WTC11 (cell line): ENCODE data around the gene FBXL16.
"Not testable (repeated sequence)": the region's sequence is repeated elsewhere in the genome, so short reads cannot be mapped to it uniquely, and the experiment has no call there.

Source experiments
- AFF4 ChIP-seq: sonication (generic); formaldehyde crosslinking; IDR thresholded peaks from 2 replicates; pipeline ENCODE4 v1.8.1; 2023; ENCODE audit warnings: mild to moderate bottlenecking, missing genetic modification reagents, borderline replicate concordance
- ATF3 ChIP-seq: sonication (generic); formaldehyde crosslinking; conservative IDR thresholded peaks from 2 replicates; pipeline ENCODE4 v1.8.1; 2022; ENCODE audit warnings: mild to moderate bottlenecking, missing genetic modification reagents
- CREB1 ChIP-seq: sonication (generic); formaldehyde crosslinking; IDR thresholded peaks from 2 replicates; pipeline ENCODE4 v1.8.0; 2023; ENCODE audit warnings: mild to moderate bottlenecking, missing genetic modification reagents
- CTCF ChIP-seq: fragments of 200-600 bp; IDR thresholded peaks from 2 replicates; pipeline ENCODE4 v1.8.0; 2022; ENCODE audit warnings: antibody characterized with exemption
- ETV6 ChIP-seq: sonication (generic); formaldehyde crosslinking; IDR thresholded peaks from 2 replicates; pipeline ENCODE4 v1.8.1; 2022; ENCODE audit warnings: mild to moderate bottlenecking, missing genetic modification reagents
- HMGXB4 ChIP-seq: sonication (generic); formaldehyde crosslinking; IDR thresholded peaks from 2 replicates; pipeline ENCODE4 v1.8.1; 2023; ENCODE audit warnings: mild to moderate bottlenecking, moderate library complexity, missing genetic modification reagents
- MYBL2 ChIP-seq: sonication (generic); formaldehyde crosslinking; IDR thresholded peaks from 2 replicates; pipeline ENCODE4 v1.8.1; 2023; ENCODE audit warnings: mild to moderate bottlenecking, moderate library complexity, missing genetic modification reagents
- SMAD3 ChIP-seq: sonication (generic); formaldehyde crosslinking; IDR thresholded peaks from 2 replicates; pipeline ENCODE4 v1.8.0; 2022; ENCODE audit warnings: missing genetic modification reagents, mild to moderate bottlenecking, borderline replicate concordance
- SP1 ChIP-seq: sonication (generic); formaldehyde crosslinking; conservative IDR thresholded peaks from 2 replicates; pipeline ENCODE4 v1.8.1; 2022; ENCODE audit warnings: missing genetic modification reagents
- TEAD4 ChIP-seq: sonication (generic); formaldehyde crosslinking; IDR thresholded peaks from 2 replicates; pipeline ENCODE4 v1.8.0; 2022; ENCODE audit warnings: mild to moderate bottlenecking, missing genetic modification reagents
- ZNF232 ChIP-seq: sonication (generic); formaldehyde crosslinking; IDR thresholded peaks from 2 replicates; pipeline ENCODE4 v1.8.0; 2022; ENCODE audit warnings: mild to moderate bottlenecking, missing genetic modification reagents
- TF ChIP-seq, protein P1 (sequence below): sonication (generic); formaldehyde crosslinking; IDR thresholded peaks from 2 replicates; pipeline ENCODE4 v1.8.1; 2022; ENCODE audit warnings: mild to moderate bottlenecking, moderate library complexity, missing genetic modification reagents
- TF ChIP-seq, protein P2 (sequence below): fragments of 250-450 bp; sonication (Bioruptor Pico); IDR thresholded peaks from 2 replicates; pipeline ENCODE4 v1.9.0; 2021; ENCODE audit warnings: moderate library complexity, mild to moderate bottlenecking, inconsistent platforms, borderline replicate concordance

GRCh38 chr16:691242-691641 is 14.4 kb downstream of the FBXL16 start:
- not testable (repeated sequence) for TF ChIP-seq CTCF; AFF4; ETV6; TEAD4; ZNF232 (CRISPR knock-in tag); SMAD3; MYBL2 (CRISPR knock-in tag); SP1 (CRISPR knock-in tag); CREB1 (CRISPR knock-in tag); HMGXB4 (CRISPR knock-in tag); ATF3 (CRISPR knock-in tag)
- TF ChIP-seq, protein P1, sequence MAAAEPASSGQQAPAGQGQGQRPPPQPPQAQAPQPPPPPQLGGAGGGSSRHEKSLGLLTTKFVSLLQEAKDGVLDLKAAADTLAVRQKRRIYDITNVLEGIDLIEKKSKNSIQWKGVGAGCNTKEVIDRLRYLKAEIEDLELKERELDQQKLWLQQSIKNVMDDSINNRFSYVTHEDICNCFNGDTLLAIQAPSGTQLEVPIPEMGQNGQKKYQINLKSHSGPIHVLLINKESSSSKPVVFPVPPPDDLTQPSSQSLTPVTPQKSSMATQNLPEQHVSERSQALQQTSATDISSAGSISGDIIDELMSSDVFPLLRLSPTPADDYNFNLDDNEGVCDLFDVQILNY (CRISPR knock-in tag): not testable (repeated sequence)
- TF ChIP-seq, protein P2, sequence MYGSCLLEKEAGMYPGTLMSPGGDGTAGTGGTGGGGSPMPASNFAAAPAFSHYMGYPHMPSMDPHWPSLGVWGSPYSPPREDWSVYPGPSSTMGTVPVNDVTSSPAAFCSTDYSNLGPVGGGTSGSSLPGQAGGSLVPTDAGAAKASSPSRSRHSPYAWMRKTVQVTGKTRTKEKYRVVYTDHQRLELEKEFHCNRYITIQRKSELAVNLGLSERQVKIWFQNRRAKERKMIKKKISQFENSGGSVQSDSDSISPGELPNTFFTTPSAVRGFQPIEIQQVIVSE (CRISPR knock-in tag): not testable (repeated sequence)
